Fibroblast of skin of scalp (primary cell): ENCODE data around the gene NCKAP5.
A peak's percentile ranks its signal among the peaks of the same experiment; 100 is the strongest.

ENCODE experiments used
- DNase-seq: peaks from one replicate; pipeline ENCODE4 v3.0.0-alpha.2; 2013

The NCKAP5 gene

DNA sequence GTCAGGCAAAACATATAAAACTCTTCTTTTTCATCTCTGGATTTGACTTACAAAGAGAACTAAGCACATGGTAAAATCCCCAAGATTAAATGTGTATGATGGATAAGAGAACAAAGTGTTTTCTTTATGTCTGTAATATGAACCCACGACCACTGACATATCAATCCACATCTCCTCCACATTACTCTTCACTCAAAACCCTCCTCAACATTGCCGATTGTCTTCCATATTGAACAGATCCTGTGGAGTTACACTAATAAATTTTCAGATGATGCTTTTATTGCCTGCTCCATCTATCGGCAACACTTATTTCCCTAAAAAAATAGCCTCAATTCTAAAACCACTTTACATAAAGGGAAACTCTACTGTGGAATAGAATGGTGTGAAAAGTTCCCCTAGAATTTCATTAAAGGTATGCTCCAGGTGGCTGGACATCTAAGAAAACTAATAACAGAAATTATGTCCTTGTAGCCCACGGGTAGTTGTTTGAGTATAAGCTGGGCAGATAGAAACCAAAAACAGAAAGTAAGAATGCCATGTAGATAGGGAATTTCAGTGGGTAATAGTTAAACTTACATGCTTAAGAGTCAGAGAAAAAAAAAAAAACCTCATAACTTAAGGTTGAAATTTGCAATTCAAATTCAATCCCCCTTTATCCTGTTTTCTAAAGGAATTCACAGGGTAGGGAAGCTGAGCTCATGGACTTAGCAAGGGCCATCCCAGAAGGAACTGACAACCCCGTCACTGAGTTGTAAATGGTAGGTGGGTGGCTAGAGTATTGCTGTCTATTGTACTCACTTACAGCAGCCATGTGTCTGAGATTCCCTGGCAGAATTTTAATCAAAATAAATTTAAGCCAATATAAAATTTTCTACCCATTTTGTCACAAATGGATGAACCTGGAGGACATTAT is 592.8 kb downstream of the NCKAP5 start:
- DNase-seq: no peak

DNA sequence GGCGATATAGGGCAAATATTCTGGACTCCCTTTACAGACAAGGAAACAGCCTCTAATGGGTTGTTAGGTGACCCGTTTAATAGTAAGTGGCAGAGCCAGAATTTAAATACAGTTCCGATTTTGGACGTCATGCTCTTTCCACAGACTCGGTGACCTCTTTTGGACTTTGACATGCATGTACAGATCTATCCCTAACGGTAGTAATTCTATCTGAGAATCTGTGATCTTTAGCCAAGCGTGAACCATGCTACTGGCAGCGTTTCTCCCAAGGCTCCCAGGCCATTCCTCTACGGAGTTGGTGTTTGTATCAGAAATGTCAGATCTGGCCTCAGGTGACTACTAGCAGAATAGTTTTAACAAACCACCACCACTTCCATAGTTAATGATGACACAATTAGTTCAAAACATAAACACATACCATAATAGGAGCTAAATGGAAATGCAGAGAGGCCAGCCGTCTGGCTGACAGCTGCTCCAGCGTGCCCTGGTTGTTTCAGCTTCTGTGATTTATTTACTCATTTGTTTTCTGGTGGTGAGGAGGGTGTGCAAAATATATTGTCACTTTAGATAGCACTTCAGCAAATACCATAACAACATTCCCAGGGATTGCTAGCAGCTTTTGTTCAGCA is 593.7 kb downstream of the NCKAP5 start:
- no peak for DNase-seq

DNA sequence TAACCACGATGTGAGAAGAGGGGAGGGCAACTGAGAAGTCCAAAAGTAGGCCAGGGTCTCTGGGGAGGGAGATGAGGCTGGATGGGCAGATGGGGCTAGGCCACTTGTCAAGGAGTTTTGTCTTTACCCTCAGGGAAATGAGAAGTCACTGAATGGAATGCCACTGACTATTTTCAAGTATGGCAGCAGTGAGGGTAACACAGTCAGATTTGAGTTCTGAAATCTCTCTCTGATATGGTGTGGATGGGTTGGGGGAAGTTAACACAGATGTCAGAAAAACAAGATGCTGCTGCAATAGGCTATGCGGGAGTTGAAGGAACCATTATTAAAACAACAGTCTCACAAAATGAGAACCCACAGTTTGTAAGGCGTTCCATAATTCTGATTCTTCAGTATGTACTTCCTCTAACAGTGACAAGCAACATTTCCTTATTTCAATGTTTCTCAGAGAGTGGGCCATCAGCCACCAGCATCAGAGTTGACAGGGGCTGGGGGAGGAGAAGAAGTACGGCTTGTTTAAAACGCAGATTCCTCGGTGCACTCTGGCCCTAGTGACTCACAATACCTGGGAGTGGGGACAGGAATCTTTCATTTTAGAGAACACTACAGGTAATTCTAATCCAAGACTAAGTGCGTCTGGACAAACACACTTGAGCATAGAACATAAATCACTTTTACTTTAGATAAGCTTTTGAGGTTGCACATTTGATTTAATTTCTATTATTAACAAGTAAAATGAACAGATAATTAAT is 596.8 kb downstream of the NCKAP5 start:
- DNase-seq: no peak

DNA sequence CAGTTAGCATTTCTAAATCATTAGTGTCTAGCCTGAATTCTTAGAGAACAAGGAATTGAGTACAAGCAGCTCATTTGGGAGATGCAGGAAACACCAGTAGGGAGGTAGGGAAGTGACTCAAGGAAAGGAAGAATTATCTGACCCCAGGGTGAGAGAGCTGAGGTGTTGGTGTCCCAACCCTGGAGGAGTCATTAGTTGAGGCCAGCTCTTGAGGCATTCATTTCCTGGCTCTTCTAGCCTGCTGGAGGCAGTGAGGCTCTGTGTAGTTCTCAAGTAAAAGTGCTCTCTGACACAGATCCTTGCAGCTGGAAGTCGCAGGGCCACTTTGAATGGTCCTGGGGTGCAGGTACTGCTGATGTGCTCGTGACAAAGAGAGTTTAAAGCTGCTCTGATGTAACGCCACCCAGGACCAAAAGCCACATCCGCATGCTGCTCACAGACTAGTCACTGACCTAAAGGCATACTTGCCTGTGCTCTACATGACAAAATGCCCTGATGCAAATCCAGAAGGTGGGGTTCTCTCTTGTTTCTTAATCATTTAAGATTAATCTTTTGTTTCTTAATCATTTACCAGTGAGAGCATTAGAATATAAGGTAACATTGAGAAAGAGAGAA is 598.8 kb downstream of the NCKAP5 start:
- DNase-seq: no peak

DNA sequence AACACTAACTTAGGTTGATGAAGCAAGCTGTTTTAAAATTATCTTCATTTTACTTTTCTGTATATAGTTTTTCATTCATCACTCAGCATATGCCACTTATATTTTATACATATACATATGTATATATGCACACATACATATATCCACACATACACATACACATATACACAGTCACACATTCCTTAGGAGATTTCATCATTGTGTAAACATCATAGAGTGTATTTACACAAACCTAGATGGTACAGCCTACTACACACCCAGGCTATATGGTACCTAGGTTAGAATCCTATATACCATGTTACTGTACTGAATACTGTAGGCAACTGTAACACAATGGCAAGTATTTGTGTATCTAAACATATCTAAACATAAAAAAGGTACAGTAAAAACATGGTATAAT is 602.8 kb downstream of the NCKAP5 start:
- no peak for DNase-seq

DNA sequence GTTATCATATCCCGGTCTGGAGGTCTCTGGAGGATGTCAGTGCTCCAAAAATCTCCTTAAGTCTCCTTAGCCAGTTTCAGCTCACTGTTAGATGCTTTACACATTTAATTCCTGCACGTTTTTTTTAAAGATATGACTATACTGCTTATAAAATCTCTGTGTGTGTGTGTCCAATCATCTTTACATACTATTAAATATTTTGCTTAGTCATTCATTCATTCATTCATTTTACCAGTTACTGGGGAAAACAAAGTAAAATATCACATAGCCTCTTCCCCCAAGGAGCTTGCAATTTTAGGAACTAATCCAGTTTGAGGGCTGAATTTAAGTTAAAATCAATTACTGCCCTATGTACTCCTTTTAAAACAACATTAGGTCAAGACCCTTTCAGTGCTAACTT is 605.1 kb downstream of the NCKAP5 start:
- DNase-seq: no peak

DNA sequence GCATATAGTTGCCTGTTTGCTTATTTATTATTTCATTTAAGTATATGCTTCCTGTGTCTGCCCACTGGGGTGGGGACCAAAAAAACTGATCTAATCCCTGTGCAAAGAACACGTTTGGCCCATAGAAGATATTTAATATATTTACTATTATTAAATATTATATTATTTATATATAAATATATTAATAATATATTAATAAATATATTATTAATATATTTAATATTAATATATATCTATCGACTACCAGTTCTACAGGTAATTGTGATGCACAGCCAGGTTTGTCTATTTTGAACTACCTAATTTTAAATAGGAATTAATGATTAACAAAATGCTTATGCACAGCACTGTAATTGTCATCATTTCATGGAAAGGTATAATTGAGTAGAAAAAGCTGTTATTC is 609.4 kb downstream of the NCKAP5 start:
- no peak for DNase-seq

DNA sequence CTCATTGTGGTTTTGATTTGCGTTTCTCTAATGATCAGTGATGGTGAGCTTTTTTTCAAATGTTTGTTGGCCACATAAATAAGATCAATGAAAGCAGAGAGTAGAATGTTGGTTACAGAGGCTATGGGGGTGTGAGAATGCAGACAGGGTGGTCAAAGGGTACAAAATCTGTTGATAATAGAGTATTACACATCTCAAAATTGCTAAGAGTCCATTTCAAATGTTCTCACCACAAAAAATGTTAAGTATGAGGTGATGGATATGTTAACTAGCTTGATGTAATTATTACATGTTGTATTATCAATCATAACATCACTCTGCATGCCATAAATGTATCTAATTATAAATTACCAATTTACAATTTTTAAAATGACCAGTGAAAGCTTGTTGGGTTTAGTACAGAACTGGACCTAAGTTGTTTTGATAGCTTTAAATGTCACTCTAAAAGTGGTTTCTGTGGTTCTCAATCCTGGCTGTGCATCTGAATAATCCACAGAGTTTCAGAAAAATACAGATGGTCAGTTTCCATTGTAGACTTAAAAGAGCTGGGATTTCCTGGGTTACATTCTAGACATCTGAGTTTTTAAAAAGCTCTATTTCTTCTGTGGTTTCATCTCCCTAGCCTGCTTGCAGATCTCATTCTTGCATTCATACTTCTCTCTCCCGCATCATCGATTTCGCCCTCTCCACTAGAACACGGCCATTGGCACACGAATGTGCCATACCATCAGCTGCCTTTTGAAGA is 612.2 kb downstream of the NCKAP5 start:
- DNase-seq: no peak

DNA sequence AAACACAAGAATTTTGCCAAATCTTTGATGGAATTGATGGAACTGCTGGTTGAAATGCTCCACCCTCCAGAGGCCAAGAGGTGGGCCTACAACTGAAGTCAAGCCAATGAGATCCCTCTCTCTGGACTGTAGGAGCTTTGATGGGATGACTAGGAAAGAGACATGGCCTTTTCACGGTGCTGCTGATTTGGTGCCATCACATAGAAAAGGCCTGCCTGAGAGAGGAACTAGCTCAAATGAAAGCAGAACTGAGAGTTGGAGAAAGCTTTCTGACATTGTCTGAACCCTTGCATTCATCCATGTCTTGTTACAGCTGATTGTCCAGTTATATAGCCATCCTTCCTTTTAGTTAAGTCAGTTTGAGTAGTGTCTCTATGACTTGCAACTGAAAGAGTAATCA is 614.5 kb downstream of the NCKAP5 start:
- DNase-seq: no peak

DNA sequence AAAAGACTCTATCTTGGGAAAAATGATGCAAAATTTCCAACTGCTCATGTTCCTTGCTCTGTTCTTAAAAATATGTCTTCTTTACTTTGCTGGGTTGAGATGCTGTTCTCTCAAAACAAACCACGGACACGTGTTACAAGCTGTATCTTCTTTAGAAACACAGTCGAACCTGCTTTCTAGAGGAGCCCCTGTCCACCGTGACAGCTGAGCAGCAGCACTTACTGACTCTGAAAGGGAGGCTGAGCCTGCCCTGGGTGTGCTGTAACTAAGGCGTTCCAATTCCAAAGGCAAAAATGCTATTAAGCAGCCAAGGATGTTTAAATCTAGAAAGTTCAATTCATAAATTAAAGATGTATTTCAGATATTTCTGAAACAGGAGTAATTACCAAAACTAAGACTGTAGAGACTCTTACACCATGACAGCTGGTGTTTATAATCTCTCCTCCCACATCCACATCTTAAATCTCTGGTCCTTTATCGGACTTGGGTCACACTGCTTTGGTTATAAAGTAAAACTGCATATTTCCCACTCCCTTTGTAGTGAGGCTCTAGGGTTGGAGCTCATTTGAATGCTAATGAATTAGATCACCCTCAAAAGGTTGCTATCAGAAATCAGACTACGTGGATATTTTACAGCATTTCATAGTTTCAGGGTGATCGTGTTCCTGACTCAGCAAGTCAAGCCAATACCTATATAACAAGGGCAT is 617.1 kb downstream of the NCKAP5 start:
- no peak for DNase-seq

DNA sequence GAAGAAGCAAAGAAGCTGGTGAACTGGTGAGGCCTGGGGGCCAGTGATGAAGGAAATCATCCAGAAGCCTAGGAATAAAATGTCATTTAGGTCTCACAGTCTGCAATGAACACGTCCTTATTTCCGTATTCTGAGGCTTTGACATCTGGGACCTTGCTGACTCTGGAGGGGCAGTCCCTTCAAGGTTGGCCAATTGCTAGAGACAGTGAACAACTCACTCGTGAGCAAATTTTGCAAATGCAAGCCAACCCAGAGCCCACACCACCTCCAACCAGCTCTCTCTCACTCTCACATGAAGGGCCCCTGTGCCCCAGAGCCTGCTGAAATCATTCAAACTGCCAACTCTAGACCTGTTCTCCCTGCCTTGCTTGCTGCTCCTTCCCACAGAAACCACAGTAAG is 619.2 kb downstream of the NCKAP5 start:
- DNase-seq: no peak

DNA sequence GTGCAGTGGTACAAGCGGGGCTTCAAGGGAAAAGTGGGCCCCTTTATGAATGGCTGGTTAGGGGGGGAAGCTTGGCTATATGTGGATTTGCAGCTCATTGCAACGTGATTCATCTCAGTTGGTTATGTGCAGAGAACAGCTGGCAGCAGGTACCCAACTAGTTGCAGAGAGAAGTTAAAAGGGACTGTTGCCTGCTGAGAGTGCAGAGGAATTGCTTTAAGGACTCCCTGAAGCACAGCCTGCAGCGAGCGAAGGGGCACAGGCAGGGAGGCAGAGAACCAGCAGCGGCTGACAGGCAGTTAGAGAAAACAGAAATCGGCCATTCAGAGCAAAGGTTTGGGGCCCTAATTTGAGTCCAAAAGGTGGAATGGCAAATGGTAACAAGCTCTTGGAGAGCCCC is 620.1 kb downstream of the NCKAP5 start:
- no peak for DNase-seq

DNA sequence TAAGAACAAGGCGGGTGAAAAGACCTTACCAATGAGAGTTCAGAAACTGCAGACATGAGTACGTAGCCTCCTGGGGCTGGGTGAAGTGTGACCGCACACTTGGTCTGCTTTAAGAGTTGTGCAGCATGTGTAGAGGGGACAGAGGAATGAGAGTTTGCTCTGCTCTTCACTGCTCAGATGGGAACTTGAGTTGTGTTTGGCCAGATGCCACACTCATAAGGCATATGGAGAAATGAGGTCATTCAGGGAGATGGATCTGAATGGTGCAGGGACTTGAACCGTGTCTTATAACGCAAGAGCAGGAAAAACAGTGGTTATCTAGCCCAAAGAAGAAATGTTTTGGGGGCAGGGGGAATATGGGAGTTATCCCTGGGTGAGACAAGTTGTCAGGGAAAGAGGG is 624.4 kb downstream of the NCKAP5 start:
- DNase-seq: peak; percentile 49

DNA sequence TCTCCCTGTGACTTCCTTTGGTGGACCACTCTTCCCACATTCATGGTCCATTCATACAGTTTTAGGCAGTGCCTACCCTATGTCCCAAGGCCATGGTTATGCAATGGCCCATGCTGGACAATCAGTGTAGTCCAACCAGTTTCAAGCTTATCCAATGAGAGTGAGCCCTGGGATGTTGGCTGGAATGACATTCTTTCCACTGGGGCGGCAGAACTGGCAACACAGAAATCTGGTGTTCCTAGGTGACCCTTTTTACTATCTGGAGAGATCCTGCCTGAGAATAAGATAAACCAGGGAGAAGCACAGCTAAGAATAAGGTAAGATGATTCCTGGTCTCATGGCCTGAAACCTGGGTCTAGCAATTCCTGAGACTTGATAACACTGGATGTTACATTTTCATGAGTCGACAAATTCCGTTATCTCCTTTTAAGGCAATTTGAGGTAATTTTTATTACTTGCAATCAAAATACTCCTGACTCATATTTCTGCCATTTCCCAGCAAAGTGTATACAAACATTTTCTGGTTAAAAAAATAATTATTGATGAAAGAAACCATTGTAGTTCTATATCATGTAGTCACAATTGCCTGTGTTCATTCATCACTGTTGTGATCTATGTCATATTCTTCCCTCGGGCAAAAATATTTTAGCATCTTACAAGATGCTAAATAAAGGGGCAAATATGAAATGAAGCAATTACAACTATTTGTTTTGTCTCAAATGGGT is 626.8 kb downstream of the NCKAP5 start:
- no peak for DNase-seq

DNA sequence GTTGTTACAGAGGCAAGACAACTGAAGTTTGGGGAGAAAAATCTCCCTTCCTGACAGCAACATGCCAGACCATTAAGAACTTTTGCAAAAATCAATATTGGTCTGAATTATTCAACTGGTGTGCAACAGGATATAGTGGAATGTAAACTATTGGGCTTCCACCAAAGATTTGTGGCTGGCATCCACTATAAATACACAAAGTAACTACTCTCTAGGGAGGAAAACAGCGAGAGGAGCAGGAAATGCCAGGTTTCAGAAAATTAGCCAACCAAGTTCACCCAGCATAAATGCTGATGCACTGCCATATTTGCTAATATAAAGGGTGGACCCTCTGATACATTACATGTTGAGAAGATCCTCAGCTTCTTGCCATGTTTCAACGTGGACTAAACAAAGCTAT is 630.6 kb downstream of the NCKAP5 start:
- peak; percentile 63 for DNase-seq

DNA sequence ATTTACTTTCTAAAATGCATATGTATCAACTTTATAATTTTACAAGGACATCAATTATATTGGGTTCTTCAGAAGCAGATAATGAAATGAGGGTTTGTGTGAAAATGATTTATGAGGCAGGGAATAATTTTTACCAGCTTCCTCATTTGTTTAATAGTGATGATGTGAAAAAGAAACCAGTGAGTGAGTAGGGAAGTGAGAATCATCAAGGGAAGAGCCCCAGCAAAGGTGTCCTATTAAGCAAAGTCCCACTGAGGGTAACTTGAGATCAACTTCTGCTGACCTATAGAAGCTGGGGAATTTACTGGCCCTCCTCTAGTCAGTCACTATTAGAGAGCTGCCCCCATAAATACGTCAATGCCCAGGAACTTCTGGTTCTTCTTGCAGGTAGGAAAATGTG is 631.5 kb downstream of the NCKAP5 start:
- DNase-seq: no peak

DNA sequence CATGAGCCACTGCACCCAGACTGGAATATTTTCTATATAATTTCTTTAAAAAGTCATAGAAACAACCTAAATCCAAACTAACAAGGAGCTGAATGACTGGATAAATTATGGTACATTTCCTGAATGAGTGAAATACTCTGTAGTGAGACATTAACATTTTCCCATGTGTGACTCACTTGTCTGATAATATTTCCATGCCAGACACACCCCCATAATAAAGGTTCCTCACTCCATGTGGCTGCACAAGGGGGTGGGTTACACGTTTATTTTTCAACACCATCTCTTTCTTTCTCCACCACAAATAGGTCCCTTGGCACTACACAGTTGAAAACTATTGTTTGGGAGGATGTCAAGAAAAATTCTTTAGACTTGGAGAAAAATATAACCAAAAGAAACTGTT is 632.0 kb downstream of the NCKAP5 start:
- peak; percentile 52 for DNase-seq

DNA sequence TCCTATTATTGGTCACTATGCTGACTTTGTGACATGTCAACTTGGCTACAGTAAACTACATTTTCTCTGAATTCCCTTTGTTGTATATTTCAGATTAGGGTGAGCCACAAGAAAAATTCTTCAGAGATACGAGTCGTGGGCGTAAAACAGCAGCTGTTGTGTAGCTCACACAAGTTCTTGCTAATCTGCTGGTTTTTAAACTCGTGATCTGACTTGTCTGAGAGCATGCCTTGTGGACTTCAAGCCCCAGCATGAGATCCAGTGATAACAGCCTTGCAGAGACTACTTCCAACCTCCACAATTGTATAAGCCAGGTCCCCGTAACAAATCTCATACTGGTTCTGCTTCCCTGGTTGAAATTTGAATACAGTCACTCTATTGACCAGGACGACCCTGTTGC is 638.5 kb downstream of the NCKAP5 start:
- no peak for DNase-seq

DNA sequence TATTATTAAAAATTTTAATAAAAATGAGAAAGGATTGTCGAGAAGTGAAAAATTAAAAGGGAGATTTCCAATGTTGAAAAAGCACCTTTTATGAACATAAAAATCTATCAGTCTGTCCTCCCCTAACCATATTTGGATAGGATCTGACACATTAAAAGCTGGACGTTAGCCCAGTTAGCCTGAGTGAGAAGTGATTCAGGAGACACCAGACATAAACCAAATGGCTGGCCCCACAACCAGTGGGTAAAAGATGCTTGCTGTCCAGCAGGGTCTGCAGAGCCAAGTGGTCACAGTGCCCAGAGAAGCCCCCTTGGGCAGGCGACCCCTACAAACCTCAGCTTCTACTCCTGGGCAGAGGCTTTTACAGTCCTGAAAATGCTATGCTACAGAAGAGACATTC is 644.5 kb downstream of the NCKAP5 start:
- peak; percentile 74 for DNase-seq

DNA sequence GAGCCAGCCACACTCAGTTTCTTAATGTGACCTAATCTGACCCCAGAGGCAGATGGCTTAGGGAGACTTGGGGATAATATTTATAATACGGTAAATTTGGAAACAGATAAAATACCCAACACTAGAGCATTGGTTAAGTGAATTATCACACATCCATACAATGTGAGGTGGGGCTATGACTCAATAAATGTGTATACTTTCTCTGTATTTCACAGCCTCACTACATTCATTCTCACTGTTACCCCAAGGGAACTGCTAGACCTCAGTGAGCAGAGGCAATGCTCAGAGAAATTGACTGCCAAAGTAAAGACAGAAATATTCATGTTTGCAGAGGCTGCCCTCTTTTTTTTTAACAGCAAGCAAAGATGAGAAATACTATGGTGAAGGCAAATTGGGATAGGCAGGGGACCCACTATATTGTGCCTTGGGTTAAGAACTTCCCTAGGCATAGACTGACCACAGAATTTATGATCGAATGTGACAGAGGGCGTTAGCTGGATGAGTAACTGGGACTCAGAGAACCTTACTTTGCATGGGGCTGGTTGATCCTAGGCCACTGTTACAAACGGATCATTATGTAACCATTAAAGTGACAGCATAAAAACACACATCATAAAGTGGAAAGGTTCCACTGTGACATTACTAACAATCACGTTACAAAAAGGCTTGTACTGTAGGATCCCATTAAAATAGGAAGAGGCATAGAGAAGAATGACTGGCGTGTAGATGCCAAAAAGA is 652.3 kb downstream of the NCKAP5 start:
- peak; percentile 44 for DNase-seq
